AG08396 (cell line): ENCODE measurements around the gene LARP4B.

Experiments
- DNase-seq: peaks from one replicate; pipeline ENCODE4 v3.0.0; 2012; ENCODE audit warnings: low spot score, mixed read lengths

Gene LARP4B

GRCh38 chr10:767794-768193, 163.7 kb downstream of the LARP4B start:
- DNase-seq = no peak

DNA sequence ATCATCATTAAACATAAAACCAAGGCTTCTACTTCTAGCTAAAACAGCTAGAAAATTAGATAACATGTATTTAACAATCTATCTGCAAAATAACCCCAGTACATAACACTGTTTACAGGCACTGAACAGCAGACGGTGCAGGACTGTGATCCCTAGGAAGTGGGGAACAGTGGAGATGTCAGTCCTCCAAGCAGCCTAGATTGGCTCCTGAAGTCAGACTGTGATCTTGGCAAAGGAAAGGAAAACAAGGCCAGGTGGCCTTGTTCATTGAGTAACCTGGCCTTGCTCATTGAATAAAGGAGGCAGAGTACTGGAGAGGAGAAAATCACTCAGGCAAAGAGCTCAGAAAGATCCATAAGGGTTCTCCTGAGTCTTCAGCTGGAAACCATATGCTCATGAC, 164.3 kb downstream of the LARP4B start:
- no peak for DNase-seq

DNA sequence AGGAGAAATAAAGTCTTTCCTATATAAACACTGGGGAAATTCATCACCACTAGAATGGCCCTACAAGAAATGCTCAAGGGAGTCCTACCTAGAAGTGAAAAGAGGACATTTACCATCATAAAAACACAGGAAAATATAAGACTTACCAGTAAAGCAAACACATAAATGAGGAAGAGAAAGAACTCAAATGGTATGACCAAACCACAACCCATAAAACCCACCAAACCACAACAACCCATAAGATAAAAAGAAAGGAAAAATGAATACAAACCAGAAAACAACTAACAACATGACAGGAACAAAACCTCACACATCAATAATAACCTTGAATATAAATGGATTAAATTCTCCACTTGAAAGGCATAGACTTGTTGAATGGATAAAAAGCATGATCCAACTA, 170.1 kb downstream of the LARP4B start:
- no peak for DNase-seq

DNA sequence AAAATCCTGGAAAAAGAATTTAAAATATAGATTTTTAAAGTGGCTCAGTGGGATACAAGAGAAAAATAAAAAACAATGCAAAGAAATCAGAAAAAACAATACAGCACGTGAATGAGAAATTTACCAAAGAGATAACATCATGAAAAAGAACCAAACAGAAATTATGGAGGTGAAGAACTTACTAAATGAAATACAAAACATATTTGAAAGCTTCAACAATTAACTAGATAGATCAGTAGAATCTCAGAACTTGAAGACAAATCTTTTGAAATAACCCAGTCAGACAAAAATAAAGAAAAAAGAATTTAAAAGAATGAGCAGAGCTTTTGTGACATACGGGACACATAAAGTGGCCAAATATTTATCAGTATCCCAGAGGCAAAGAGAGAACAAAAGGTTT, 170.9 kb downstream of the LARP4B start:
- no peak for DNase-seq

GRCh38 chr10:759898-760477, 171.5 kb downstream of the LARP4B start:
- DNase-seq = no peak
